Measurements from ENCODE around the gene CEP192. TPM values are rescaled to one million over a fixed set of nuclear protein-coding genes. Genes with fewer than 3 reads are reported as not detected.

Gene CEP192
- total RNA-seq, 4 donors from 2014 or later: 21.9 to 44.6 (median 36.9) TPM

- DNase-seq: no peak
- Histone ChIP-seq H3K27ac (no peak overlapping the region), H3K9me3 (no peaks in the 10 kb centered on the region), H3K27me3 (no peaks in the 10 kb centered on the region), H3K4me1 (no peaks in the 10 kb centered on the region), H3K4me3 (no peak overlapping the region), H3K36me3 (peaks cover 0 to 94% (median 0%) of the 10 kb centered on the region in 3 donors)
- TF ChIP-seq CTCF (IDR thresholded peaks at IDR 0.05) (no peak), POLR2A (IDR thresholded peaks at IDR 0.05) (no peak)
Measured at GRCh38 chr18:13101659-13102197, 110.6 kb downstream of the CEP192 start.

- Histone ChIP-seq H3K27me3 (no peaks in the 10 kb centered on the region), H3K4me1 (no peaks in the 10 kb centered on the region), H3K9me3 (no peaks in the 10 kb centered on the region), H3K27ac (no peak overlapping the region), H3K4me3 (no peak overlapping the region), H3K36me3 (peaks cover 0 to 98% (median 0%) of the 10 kb centered on the region in 3 donors)
- TF ChIP-seq CTCF (IDR thresholded peaks at IDR 0.05) (peak in 1 of 6 experiments; percentile 6), POLR2A (IDR thresholded peaks at IDR 0.05) (no peak)
- DNase-seq: no peak
Measured at GRCh38 chr18:13103366-13103765, 112.2 kb downstream of the CEP192 start.

GRCh38 chr18:13105059-13105458 lies 113.9 kb downstream of the CEP192 start:
- H3K9me3 ChIP-seq: no peaks in the 10 kb centered on the region
- DNase-seq: no peak
- H3K36me3 ChIP-seq: peaks cover 0 to 90% (median 0%) of the 10 kb centered on the region in 3 donors
- no peaks in the 10 kb centered on the region for H3K4me1 ChIP-seq
- H3K27ac ChIP-seq: no peak overlapping the region
- no peaks in the 10 kb centered on the region for H3K27me3 ChIP-seq
- no peak for TF ChIP-seq CTCF (IDR thresholded peaks at IDR 0.05)
- no peak overlapping the region for H3K4me3 ChIP-seq

- no peak overlapping the region for H3K4me3 ChIP-seq
Measured at GRCh38 chr18:13107074-13107473, 115.9 kb downstream of the CEP192 start.

GRCh38 chr18:13108330-13108729 lies 117.2 kb downstream of the CEP192 start:
- H3K27me3 ChIP-seq: no peaks in the 10 kb centered on the region
- H3K27ac ChIP-seq: no peak overlapping the region
- TF ChIP-seq CTCF (IDR thresholded peaks at IDR 0.05): no peak
- no peak for TF ChIP-seq POLR2A (IDR thresholded peaks at IDR 0.05)
- no peaks in the 10 kb centered on the region for H3K4me1 ChIP-seq
- no peak for DNase-seq
- no peak overlapping the region for H3K4me3 ChIP-seq
- no peaks in the 10 kb centered on the region for H3K9me3 ChIP-seq
- H3K36me3 ChIP-seq: peaks cover 0 to 60% (median 0%) of the 10 kb centered on the region in 3 donors

More at GRCh38 chr18:13107074-13107473, 115.9 kb downstream of the CEP192 start:
- no peak for DNase-seq
- no peak overlapping the region for H3K27ac ChIP-seq
- H3K27me3 ChIP-seq: no peaks in the 10 kb centered on the region
- TF ChIP-seq CTCF (IDR thresholded peaks at IDR 0.05): no peak
- TF ChIP-seq POLR2A (IDR thresholded peaks at IDR 0.05): no peak
- peaks cover 0 to 72% (median 0%) of the 10 kb centered on the region in 3 donors for H3K36me3 ChIP-seq
- no peaks in the 10 kb centered on the region for H3K4me1 ChIP-seq
- H3K9me3 ChIP-seq: no peaks in the 10 kb centered on the region

- no peak for DNase-seq
- Histone ChIP-seq H3K36me3 (peaks cover 0 to 44% (median 0%) of the 10 kb centered on the region in 3 donors), H3K27ac (no peak overlapping the region), H3K9me3 (no peaks in the 10 kb centered on the region), H3K27me3 (no peaks in the 10 kb centered on the region), H3K4me3 (no peak overlapping the region), H3K4me1 (no peaks in the 10 kb centered on the region)
- TF ChIP-seq POLR2A (IDR thresholded peaks at IDR 0.05) (no peak), CTCF (IDR thresholded peaks at IDR 0.05) (no peak)
Measured at GRCh38 chr18:13110559-13110958, 119.4 kb downstream of the CEP192 start.
